ENCODE measurements around the gene TINCR.

Gene TINCR

GRCh38 chr19:5588906-5589676 lies 21.3 kb upstream of the TINCR start:
- H3K4me3 ChIP-seq (ENCODE audit: low read depth, low read length, poor library complexity, severe bottlenecking), result no peak overlapping the region
- no peak overlapping the region for H3K4me2 ChIP-seq (ENCODE audit: low read length)
- no peak overlapping the region for H3K9ac ChIP-seq (ENCODE audit: low read length)
- no peaks in the 10 kb centered on the region for H3K9me2 ChIP-seq (ENCODE audit: low read depth, low read length)
- H3K4me1 ChIP-seq (ENCODE audit: insufficient read depth, low read length, severe bottlenecking), result no peaks in the 10 kb centered on the region
- no peaks in the 10 kb centered on the region for H3K79me2 ChIP-seq (ENCODE audit: insufficient read depth, low read length)
- H3F3A ChIP-seq (ENCODE audit: insufficient read depth, low read length), result no peaks in the 10 kb centered on the region
- H3K9me3 ChIP-seq (ENCODE audit: low read length), result no peaks in the 10 kb centered on the region
- H4K20me1 ChIP-seq (ENCODE audit: insufficient read depth, low read length), result no peaks in the 10 kb centered on the region
- H3K27me3 ChIP-seq (ENCODE audit: insufficient read depth, low read length), result no peaks in the 10 kb centered on the region
- H3K27ac ChIP-seq (ENCODE audit: low read depth, low read length, poor library complexity, severe bottlenecking), result no peak overlapping the region
- peaks cover 91% of the 10 kb centered on the region for H3K36me3 ChIP-seq (ENCODE audit: insufficient read depth, low read length)
- H2AFZ ChIP-seq (ENCODE audit: low read length), result no peak overlapping the region
- TF ChIP-seq CTCF (IDR thresholded peaks at IDR 0.05; ENCODE audit: low read length) (no peak), EZH2 (IDR thresholded peaks at IDR 0.05; ENCODE audit: borderline replicate concordance, low read length) (no peak)

GRCh38 chr19:5588441-5588840 lies 20.7 kb upstream of the TINCR start:
- no peaks in the 10 kb centered on the region for H4K20me1 ChIP-seq (ENCODE audit: insufficient read depth, low read length)
- H3K4me2 ChIP-seq (ENCODE audit: low read length), result no peak overlapping the region
- no peaks in the 10 kb centered on the region for H3K27me3 ChIP-seq (ENCODE audit: insufficient read depth, low read length)
- no peak overlapping the region for H3K9ac ChIP-seq (ENCODE audit: low read length)
- peaks cover 90% of the 10 kb centered on the region for H3K36me3 ChIP-seq (ENCODE audit: insufficient read depth, low read length)
- no peak overlapping the region for H3K4me3 ChIP-seq (ENCODE audit: low read depth, low read length, poor library complexity, severe bottlenecking)
- H3K4me1 ChIP-seq (ENCODE audit: insufficient read depth, low read length, severe bottlenecking), result no peaks in the 10 kb centered on the region
- H3F3A ChIP-seq (ENCODE audit: insufficient read depth, low read length), result no peaks in the 10 kb centered on the region
- TF ChIP-seq EZH2 (IDR thresholded peaks at IDR 0.05; ENCODE audit: borderline replicate concordance, low read length), result no peak
- no peak for TF ChIP-seq CTCF (IDR thresholded peaks at IDR 0.05; ENCODE audit: low read length)
- H3K79me2 ChIP-seq (ENCODE audit: insufficient read depth, low read length), result no peaks in the 10 kb centered on the region
- H3K9me2 ChIP-seq (ENCODE audit: low read depth, low read length), result no peaks in the 10 kb centered on the region
- no peak overlapping the region for H3K27ac ChIP-seq (ENCODE audit: low read depth, low read length, poor library complexity, severe bottlenecking)
- H2AFZ ChIP-seq (ENCODE audit: low read length), result no peak overlapping the region
- no peaks in the 10 kb centered on the region for H3K9me3 ChIP-seq (ENCODE audit: low read length)

GRCh38 chr19:5587661-5588060 lies 19.9 kb upstream of the TINCR start:
- Histone ChIP-seq H3K4me3 (ENCODE audit: low read depth, low read length, poor library complexity, severe bottlenecking) (no peak overlapping the region), H3K27ac (ENCODE audit: low read depth, low read length, poor library complexity, severe bottlenecking) (no peak overlapping the region), H3K36me3 (ENCODE audit: insufficient read depth, low read length) (peaks cover 82% of the 10 kb centered on the region), H3K79me2 (ENCODE audit: insufficient read depth, low read length) (no peaks in the 10 kb centered on the region), H3K27me3 (ENCODE audit: insufficient read depth, low read length) (no peaks in the 10 kb centered on the region), H3K9ac (ENCODE audit: low read length) (no peak overlapping the region), H3K4me2 (ENCODE audit: low read length) (no peak overlapping the region), H4K20me1 (ENCODE audit: insufficient read depth, low read length) (no peaks in the 10 kb centered on the region), H3K9me2 (ENCODE audit: low read depth, low read length) (no peaks in the 10 kb centered on the region), H3K4me1 (ENCODE audit: insufficient read depth, low read length, severe bottlenecking) (no peaks in the 10 kb centered on the region), H3K9me3 (ENCODE audit: low read length) (no peaks in the 10 kb centered on the region), H3F3A (ENCODE audit: insufficient read depth, low read length) (no peaks in the 10 kb centered on the region), H2AFZ (ENCODE audit: low read length) (no peak overlapping the region)
- TF ChIP-seq EZH2 (IDR thresholded peaks at IDR 0.05; ENCODE audit: borderline replicate concordance, low read length), result no peak
- TF ChIP-seq CTCF (IDR thresholded peaks at IDR 0.05; ENCODE audit: low read length), result no peak

Measured in OCI-LY1 (cell line).